T-helper 9 cell (primary cell): Measurements from ENCODE around the gene TTLL5.
A peak's percentile ranks its signal among the peaks of the same experiment; 100 is the strongest.

Experiments used
- DNase-seq: peaks from one replicate; pipeline ENCODE4 v3.0.0-alpha.2; 2020

Gene TTLL5

GRCh38 chr14:75876530-75876929 is 215.5 kb downstream of the TTLL5 start:
- no peak for DNase-seq

- DNase-seq: no peak
These were observed 216.2 kb downstream of the TTLL5 start for GRCh38 chr14:75877292-75877691.

- no peak for DNase-seq
These were observed 216.8 kb downstream of the TTLL5 start for GRCh38 chr14:75877884-75878283.

GRCh38 chr14:75879031-75879430 is 218.0 kb downstream of the TTLL5 start:
- DNase-seq: no peak

- no peak for DNase-seq
These were observed 219.5 kb downstream of the TTLL5 start for GRCh38 chr14:75880512-75880911.

GRCh38 chr14:75881994-75882393 is 220.9 kb downstream of the TTLL5 start:
- no peak for DNase-seq

- no peak for DNase-seq
These were observed 223.2 kb downstream of the TTLL5 start for GRCh38 chr14:75884198-75884611.

- DNase-seq: no peak
These were observed 224.8 kb downstream of the TTLL5 start for GRCh38 chr14:75885829-75886228.

- DNase-seq: no peak
These were observed 225.7 kb downstream of the TTLL5 start for GRCh38 chr14:75886636-75887348.

- no peak for DNase-seq
These were observed 227.9 kb downstream of the TTLL5 start for GRCh38 chr14:75888945-75889344.

- DNase-seq: no peak
These were observed 235.3 kb downstream of the TTLL5 start for GRCh38 chr14:75896341-75896740.

- no peak for DNase-seq
These were observed 243.3 kb downstream of the TTLL5 start for GRCh38 chr14:75904311-75904710.

GRCh38 chr14:75905147-75905904 is 244.3 kb downstream of the TTLL5 start:
- no peak for DNase-seq

GRCh38 chr14:75906228-75906627 is 245.2 kb downstream of the TTLL5 start:
- no peak for DNase-seq

- DNase-seq: peak; percentile 69
These were observed 245.7 kb downstream of the TTLL5 start for GRCh38 chr14:75906680-75907280.

GRCh38 chr14:75907756-75908359 is 246.8 kb downstream of the TTLL5 start:
- no peak for DNase-seq

GRCh38 chr14:75909630-75910029 is 248.6 kb downstream of the TTLL5 start:
- DNase-seq: no peak

GRCh38 chr14:75910048-75910447 is 249.0 kb downstream of the TTLL5 start:
- DNase-seq: no peak

- DNase-seq: no peak
These were observed 250.8 kb downstream of the TTLL5 start for GRCh38 chr14:75911883-75912282.

- no peak for DNase-seq
These were observed 252.1 kb downstream of the TTLL5 start for GRCh38 chr14:75913183-75913582.

- no peak for DNase-seq
These were observed 254.0 kb downstream of the TTLL5 start for GRCh38 chr14:75915045-75915444.

GRCh38 chr14:75917322-75917945 is 256.4 kb downstream of the TTLL5 start:
- DNase-seq: no peak

- DNase-seq: no peak
These were observed 256.9 kb downstream of the TTLL5 start for GRCh38 chr14:75917946-75918335.
